HTERT RPE-1 (cell line): ENCODE data around the gene TGFBR3.
"Not testable (repeated sequence)": the region's sequence is repeated elsewhere in the genome, so short reads cannot be mapped to it uniquely, and the experiment has no call there.

Experiments used
- in situ Hi-C: fragments of 300-500 bp; cut with MboI; formaldehyde crosslinking; loops from 4 replicates; pipeline ENCODE4 v1.14.3; 2020; ENCODE audit warnings: low sequenced_read_pairs

The TGFBR3 gene

DNA sequence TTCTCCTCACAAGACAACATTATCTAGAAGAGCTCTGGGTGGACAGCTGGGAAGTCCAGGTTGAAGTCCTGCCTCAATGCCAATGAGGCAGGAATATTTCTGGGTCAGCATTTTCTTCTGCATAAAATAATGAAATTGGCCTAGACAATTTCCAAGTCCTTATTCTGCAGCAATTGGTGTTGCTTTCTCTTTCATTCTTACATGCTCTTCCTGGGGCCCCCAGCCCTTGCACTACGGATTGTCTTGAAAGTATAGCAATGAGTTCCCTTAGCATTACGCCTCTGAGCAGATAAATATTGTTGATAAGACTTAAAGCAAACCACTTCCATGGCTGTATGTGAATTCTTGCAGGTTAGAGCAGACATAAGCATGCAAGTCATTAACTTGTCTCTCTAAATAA is 188.5 kb downstream of the TGFBR3 start:
- in situ Hi-C loops, result no loop called here

GRCh38 chr1:91696321-91696720 is 189.6 kb downstream of the TGFBR3 start:
- in situ Hi-C loops, result no loop called here

- in situ Hi-C loops, result no loop called here
These were observed 192.4 kb downstream of the TGFBR3 start for GRCh38 chr1:91693557-91693956.

- in situ Hi-C loops, result no loop called here
These were observed 194.4 kb downstream of the TGFBR3 start for GRCh38 chr1:91691525-91691924.

- in situ Hi-C loops, result no loop called here
These were observed 196.1 kb downstream of the TGFBR3 start for GRCh38 chr1:91689641-91690481.

GRCh38 chr1:91687452-91687851 is 198.5 kb downstream of the TGFBR3 start:
- in situ Hi-C loops, result no loop called here

- in situ Hi-C loops, result no loop called here
These were observed 200.0 kb downstream of the TGFBR3 start for GRCh38 chr1:91685994-91686393.

- in situ Hi-C loops, result no loop called here
These were observed 201.3 kb downstream of the TGFBR3 start for GRCh38 chr1:91684481-91685196.

DNA sequence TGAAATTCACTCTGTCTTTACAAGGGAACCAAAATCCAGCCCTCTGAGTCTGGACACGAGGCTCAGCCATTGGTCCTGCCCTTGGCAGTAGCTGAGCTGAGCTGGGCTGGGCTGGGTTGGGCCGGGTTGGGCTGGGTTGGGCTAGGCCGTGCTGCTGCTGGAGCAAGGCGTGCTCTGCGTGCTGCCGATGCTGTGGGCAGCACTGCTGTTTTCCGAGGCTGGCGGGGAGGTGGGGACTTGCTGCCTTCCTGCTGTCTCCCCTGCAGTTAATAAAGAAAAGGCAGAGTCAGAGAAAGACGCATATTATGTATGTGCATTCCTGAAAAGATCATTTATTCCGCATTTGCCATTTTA is 202.4 kb downstream of the TGFBR3 start:
- in situ Hi-C loops, result no loop called here

DNA sequence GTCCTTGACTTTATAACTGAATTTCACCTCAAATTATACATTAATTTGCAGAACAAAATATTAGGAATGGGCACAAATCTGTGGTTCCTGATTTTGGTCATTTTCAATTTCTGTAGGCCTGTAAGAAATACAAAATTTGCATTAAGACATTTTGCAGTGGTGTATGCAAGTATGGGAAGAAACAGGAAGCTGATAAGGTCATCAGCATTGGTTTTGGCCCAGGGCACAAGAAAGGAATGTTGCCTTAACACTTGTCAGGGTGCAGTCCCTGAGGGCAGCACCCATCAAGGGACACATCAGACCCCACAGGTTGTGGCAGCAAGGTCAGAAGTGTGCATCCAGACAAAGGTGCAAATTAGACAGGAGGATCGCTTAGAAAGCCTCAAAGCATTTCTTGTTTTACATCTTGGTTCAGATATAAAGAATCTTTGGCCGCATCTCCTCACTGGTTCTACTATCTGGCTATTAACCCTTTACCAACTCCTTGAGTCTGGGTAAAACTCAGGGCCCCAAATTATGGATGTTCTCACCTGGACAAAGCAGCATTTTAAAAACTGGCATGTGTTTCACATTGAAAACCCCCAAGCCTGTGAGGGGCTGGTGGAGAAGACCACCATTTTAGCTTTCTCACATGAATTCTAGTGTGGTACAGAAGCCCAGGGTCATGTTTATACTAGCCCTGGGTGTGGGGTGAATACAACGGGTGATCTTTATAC is 202.9 kb downstream of the TGFBR3 start:
- in situ Hi-C loops, result no loop called here

DNA sequence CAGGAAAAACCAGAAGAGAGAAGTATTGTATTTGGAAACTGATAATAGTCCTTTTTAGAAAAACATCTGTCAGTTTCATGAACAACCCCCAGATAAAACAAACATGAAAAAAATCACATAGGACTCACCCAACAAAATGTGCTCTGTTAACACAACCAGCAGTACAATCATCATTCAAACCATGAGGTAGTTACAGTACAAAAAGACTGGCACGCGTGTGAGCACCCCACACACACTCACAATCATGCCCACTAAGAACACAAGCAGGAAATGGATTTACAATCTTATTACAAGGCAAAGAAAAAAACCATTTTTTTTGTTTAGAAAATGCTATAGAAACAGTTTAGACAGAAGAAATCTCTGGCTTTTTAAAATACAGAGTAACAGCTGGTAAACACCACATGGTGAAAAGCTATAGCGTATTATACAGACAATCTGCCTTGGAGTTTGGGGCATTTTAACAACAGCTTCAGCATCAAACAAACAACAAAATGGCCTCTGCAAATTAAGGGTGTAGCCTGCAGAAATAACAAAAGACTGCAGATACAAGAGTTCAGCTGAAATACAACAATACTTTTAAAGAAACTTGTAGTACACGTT is 205.3 kb downstream of the TGFBR3 start:
- in situ Hi-C loops, result no loop called here

GRCh38 chr1:91679446-91679845 is 206.5 kb downstream of the TGFBR3 start:
- in situ Hi-C loops, result no loop called here

DNA sequence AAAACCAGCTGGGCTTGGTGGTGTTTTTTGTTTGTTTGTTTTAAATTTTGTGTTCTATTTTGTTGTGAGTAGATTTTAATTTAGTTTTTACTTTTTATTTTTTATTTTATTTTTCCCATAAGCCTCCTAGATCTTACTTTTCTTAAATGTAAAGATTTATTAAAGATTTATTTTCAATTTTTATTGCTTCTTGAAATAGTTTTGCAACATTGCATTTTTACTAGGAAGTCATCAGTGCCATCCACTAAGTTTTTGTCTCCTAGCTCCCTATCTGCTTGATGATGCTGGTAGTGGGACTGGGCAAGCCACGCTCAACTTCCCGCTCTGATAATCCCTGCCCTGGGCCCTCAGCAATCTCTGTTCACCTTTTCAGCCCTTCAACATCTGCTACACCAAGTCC is 209.9 kb downstream of the TGFBR3 start:
- in situ Hi-C loops, result no loop called here

GRCh38 chr1:91674107-91674506 is 211.8 kb downstream of the TGFBR3 start:
- in situ Hi-C loops, result no loop called here

DNA sequence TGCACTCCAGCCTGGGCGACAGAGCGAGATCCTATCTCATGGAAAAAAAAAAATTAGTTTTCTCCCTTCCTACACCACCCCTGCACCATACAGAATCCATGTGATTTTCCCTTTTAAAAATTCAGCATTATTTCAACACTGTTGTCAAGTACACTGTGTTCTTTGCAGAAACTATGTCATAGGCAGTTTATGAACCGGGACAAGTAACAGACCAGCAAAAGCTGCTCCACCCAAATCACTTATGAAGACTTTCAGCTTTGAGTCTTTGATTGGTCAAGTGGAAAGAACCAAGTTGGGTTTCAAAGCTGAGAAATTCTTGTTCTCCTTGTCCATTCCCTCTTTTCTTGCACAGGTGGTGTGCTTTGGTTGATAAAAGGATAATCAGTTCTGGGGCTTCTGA is 212.3 kb downstream of the TGFBR3 start:
- in situ Hi-C loops, result no loop called here

GRCh38 chr1:91672601-91673161 is 213.3 kb downstream of the TGFBR3 start:
- in situ Hi-C loops, result no loop called here

GRCh38 chr1:91670781-91671180 is 215.2 kb downstream of the TGFBR3 start:
- in situ Hi-C loops, result no loop called here

- in situ Hi-C loops, result no loop called here
These were observed 216.2 kb downstream of the TGFBR3 start for GRCh38 chr1:91669584-91670350.

DNA sequence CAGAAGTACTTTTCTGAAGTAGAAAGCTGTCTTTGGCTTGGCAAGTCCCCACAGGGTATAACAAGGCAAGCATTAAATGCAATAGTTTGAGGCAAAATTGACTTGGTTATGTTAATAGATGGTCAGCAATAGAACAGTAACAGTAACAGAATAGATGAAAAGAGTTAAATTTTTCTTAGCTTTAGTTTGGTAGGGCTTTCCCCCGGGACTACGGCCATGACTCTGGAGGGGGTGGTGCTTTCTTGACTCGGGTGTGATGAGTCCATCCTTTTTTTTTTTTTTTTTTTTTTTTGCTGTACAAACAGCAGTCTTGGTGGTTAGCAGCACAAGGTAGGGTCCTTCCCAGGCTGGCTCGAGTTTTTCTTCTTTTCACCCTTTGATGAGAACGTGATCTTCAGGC is 219.3 kb downstream of the TGFBR3 start:
- in situ Hi-C loops, result not testable (repeated sequence)

DNA sequence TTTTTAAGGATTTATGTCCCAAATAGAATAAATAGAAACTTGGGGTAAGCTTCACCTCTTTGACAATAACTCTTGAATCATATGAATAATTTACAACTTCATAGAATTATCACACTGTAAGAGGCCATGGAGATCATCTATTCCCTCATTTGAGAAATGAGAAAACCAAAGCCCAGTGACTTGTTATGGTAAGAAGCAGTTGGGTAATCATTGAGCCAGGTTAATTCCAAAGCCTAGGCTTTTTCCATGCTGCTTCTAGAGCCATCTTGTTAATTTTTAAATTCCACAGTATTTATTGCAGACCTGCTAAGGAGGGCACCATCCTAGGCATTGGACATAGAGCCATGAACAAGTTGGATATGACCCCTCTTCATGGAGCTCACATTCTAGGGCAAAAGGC is 224.8 kb downstream of the TGFBR3 start:
- in situ Hi-C loops, result no loop called here
